ENCODE data around the gene AKNAD1.
"Not testable (repeated sequence)": the region's sequence is repeated elsewhere in the genome, so short reads cannot be mapped to it uniquely, and the experiment has no call there.

AKNAD1 gene

GRCh38 chr1:108803548-108803947 is 53.3 kb downstream of the AKNAD1 start:
- H3K27ac ChIP-seq, result no peak overlapping the region
- no peak overlapping the region for H3K4me3 ChIP-seq

- Histone ChIP-seq H3K27ac (no peak overlapping the region), H3K4me3 (no peak overlapping the region)
Observed at GRCh38 chr1:108801101-108801500, 55.8 kb downstream of the AKNAD1 start.

- Histone ChIP-seq H3K4me3 (no peak overlapping the region), H3K27ac (no peak overlapping the region)
Observed at GRCh38 chr1:108799001-108799400, 57.9 kb downstream of the AKNAD1 start.

GRCh38 chr1:108792420-108792819 is 64.5 kb downstream of the AKNAD1 start:
- no peak overlapping the region for H3K27ac ChIP-seq
- no peak overlapping the region for H3K4me3 ChIP-seq

- Histone ChIP-seq H3K27ac (no peak overlapping the region), H3K4me3 (no peak overlapping the region)
Observed at GRCh38 chr1:108791790-108792189, 65.1 kb downstream of the AKNAD1 start.

GRCh38 chr1:108785880-108786279 is 71.0 kb downstream of the AKNAD1 start:
- Histone ChIP-seq H3K4me3 (no peak overlapping the region), H3K27ac (no peak overlapping the region)

- no peak overlapping the region for H3K27ac ChIP-seq
- H3K4me3 ChIP-seq, result no peak overlapping the region
Observed at GRCh38 chr1:108785264-108785663, 71.6 kb downstream of the AKNAD1 start.

GRCh38 chr1:108781575-108781944 is 75.3 kb downstream of the AKNAD1 start:
- not testable (repeated sequence) for H3K27ac ChIP-seq, H3K4me3 ChIP-seq

- Histone ChIP-seq H3K27ac (no peak overlapping the region), H3K4me3 (no peak overlapping the region)
Observed at GRCh38 chr1:108780937-108781574, 75.8 kb downstream of the AKNAD1 start.

GRCh38 chr1:108779455-108779854 is 77.4 kb downstream of the AKNAD1 start:
- no peak overlapping the region for H3K4me3 ChIP-seq
- H3K27ac ChIP-seq, result no peak overlapping the region

GRCh38 chr1:108777839-108778238 is 79.1 kb downstream of the AKNAD1 start:
- no peak overlapping the region for H3K4me3 ChIP-seq
- no peak overlapping the region for H3K27ac ChIP-seq

- Histone ChIP-seq H3K4me3 (no peak overlapping the region), H3K27ac (no peak overlapping the region)
Observed at GRCh38 chr1:108767708-108768107, 89.2 kb downstream of the AKNAD1 start.

GRCh38 chr1:108767115-108767514 is 89.8 kb downstream of the AKNAD1 start:
- Histone ChIP-seq H3K4me3 (no peak overlapping the region), H3K27ac (no peak overlapping the region)

Data from skin epidermis (tissue), 12 donors.